NCI-H345 treated with DMSO at 0.1 percent for 48 hours (cell line): Measurements from ENCODE around the gene S100A7A.
A peak's percentile ranks its signal among the peaks of the same experiment; 100 is the strongest.
"Not testable (repeated sequence)": the region's sequence is repeated elsewhere in the genome, so short reads cannot be mapped to it uniquely, and the experiment has no call there.

Source experiments
- DNase-seq: peaks from one replicate; lab custom pipeline; 2025; ENCODE audit not compliant: unreplicated experiment; lab: John Stamatoyannopoulos, UW

S100A7A gene

GRCh38 chr1:153395136-153395685, 21.1 kb upstream of the S100A7A start:
- no peak for DNase-seq

GRCh38 chr1:153395776-153396175, 20.5 kb upstream of the S100A7A start:
- no peak for DNase-seq

- no peak for DNase-seq
These were observed 19.9 kb upstream of the S100A7A start for GRCh38 chr1:153396461-153396860.

- DNase-seq, result no peak
These were observed 19.0 kb upstream of the S100A7A start for GRCh38 chr1:153397051-153397923.

GRCh38 chr1:153397924-153398651, 18.2 kb upstream of the S100A7A start:
- DNase-seq, result no peak

- DNase-seq, result no peak
These were observed 16.8 kb upstream of the S100A7A start for GRCh38 chr1:153399401-153400055.

- DNase-seq, result peak; percentile 29
These were observed 16.1 kb upstream of the S100A7A start for GRCh38 chr1:153400244-153400643.

- DNase-seq, result no peak
These were observed 14.9 kb upstream of the S100A7A start for GRCh38 chr1:153401461-153401860.

GRCh38 chr1:153402226-153402625, 14.1 kb upstream of the S100A7A start:
- no peak for DNase-seq

GRCh38 chr1:153403421-153404085, 12.8 kb upstream of the S100A7A start:
- no peak for DNase-seq

GRCh38 chr1:153404086-153404635, 12.2 kb upstream of the S100A7A start:
- DNase-seq, result no peak

- DNase-seq, result no peak
These were observed 11.6 kb upstream of the S100A7A start for GRCh38 chr1:153404768-153405167.

- DNase-seq, result not testable (repeated sequence)
These were observed 10.3 kb upstream of the S100A7A start for GRCh38 chr1:153405825-153406599.

- DNase-seq, result not testable (repeated sequence)
These were observed 9.0 kb upstream of the S100A7A start for GRCh38 chr1:153407274-153407673.

GRCh38 chr1:153413961-153414360, 2.4 kb upstream of the S100A7A start:
- not testable (repeated sequence) for DNase-seq

GRCh38 chr1:153417136-153417888, 992 bp downstream of the S100A7A start:
- no peak for DNase-seq

- not testable (repeated sequence) for DNase-seq
These were observed 2.6 kb downstream of the S100A7A start for GRCh38 chr1:153418758-153419435.

- not testable (repeated sequence) for DNase-seq
These were observed 3.1 kb downstream of the S100A7A start for GRCh38 chr1:153419436-153419793.
